Measurements from ENCODE around the gene TOGARAM2.

The TOGARAM2 gene

DNA sequence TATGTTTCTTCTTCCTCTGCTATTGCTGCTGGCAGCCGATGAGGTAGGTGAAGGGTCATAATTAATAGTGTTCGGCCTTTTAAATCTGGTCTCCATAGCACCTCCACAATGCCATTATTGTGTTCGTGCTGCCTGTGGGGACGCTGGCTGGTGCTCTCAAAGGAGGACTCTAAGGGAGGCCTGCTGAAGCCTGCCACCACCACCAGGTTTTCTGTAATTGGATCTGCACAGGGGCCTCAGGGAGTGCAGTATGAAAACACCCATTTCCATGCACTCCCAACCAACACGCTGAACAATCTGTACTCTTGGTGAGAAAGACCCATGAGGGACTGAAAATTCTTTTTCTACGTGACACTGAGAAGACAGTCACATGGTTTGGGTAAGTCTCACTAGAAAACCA lies 116.5 kb downstream of the TOGARAM2 start:
- TF ChIP-seq GATA2 (IDR thresholded peaks at IDR 0.05; ENCODE audit: low read depth, low read length): no peak
- TF ChIP-seq GATA3 (IDR thresholded peaks at IDR 0.05; ENCODE audit: low read depth, low read length): no peak

DNA sequence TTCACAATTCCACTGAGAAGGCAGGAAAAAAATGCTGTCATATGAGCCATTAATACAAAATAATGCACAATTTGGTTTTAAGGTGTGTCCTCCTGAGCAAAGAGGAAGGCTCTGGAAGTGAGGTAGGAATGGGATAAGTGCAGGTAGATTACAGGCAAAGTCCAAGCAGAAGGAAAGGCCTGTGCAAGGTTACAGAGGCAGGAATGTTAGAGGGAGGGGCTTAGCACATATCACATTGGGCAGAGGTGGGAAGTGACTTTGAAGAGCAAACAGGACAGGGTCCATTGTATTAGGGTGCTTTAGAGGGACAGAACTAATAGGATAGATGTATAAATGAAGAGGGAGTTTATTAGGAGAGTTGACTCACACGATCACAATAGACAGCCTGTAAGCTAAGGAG lies 119.5 kb downstream of the TOGARAM2 start:
- no peak for TF ChIP-seq GATA3 (IDR thresholded peaks at IDR 0.05; ENCODE audit: low read depth, low read length)
- TF ChIP-seq GATA2 (IDR thresholded peaks at IDR 0.05; ENCODE audit: low read depth, low read length): no peak
